PC-9 (cell line): ENCODE measurements around the gene ADSL. TPM values are rescaled to one million over a fixed set of nuclear protein-coding genes. Genes with fewer than 3 reads are reported as not detected.
A peak's percentile ranks its signal among the peaks of the same experiment; 100 is the strongest.

Experiments
- BruUV-seq: library from RNA; stranded (reverse); fragments of 400-500 nt; replicated peaks from 2 replicates; lab custom pipeline; 2021; lab: Mats Ljungman, UMichigan
- CTCF ChIA-PET: fragments of 300-600 bp; sonication (Branson Sonifier 250); formaldehyde crosslinking; loops from one replicate; lab custom pipeline; 2022; ENCODE audit warnings: antibody characterized with exemption; lab: Charles Lee
- POLR2A ChIA-PET: fragments of 300-600 bp; sonication (Branson Sonifier 250); formaldehyde crosslinking; loops from one replicate; lab custom pipeline; 2022; ENCODE audit warnings: antibody characterized with exemption; ENCODE audit not compliant: unreplicated experiment; lab: Charles Lee
- DNase-seq, 2 experiments: peaks; one replicate each; pipeline versions ENCODE4 v3.0.0 to v3.0.0-alpha.2; 2015 to 2022; ENCODE audit warnings: mixed read lengths in 1 of 2
- H2AFZ ChIP-seq: fragments of 200-600 bp; sonication (generic); 2 replicates; pipeline ENCODE4 v1.8.1; 2017; ENCODE audit warnings: antibody characterized with exemption
- H3F3A ChIP-seq: fragments of 200-600 bp; sonication (generic); 2 replicates; pipeline ENCODE4 v1.8.1; 2017; ENCODE audit warnings: antibody characterized with exemption, mild to moderate bottlenecking, low read depth; ENCODE audit not compliant: insufficient read depth
- H3K27ac ChIP-seq: fragments of 200-600 bp; sonication (generic); 2 replicates; pipeline ENCODE4 v1.6.1; 2016; ENCODE audit warnings: mixed run types
- H3K27me3 ChIP-seq: fragments of 200-600 bp; sonication (generic); 2 replicates; pipeline ENCODE4 v1.6.1; 2016; ENCODE audit warnings: low read depth, mixed run types; ENCODE audit not compliant: insufficient read depth
- H3K36me3 ChIP-seq: fragments of 200-600 bp; sonication (generic); 2 replicates; pipeline ENCODE4 v1.6.1; 2016; ENCODE audit warnings: low read depth, mixed run types
- H3K4me1 ChIP-seq: fragments of 200-600 bp; sonication (generic); replicated peaks from 2 replicates; pipeline ENCODE4 v1.6.1; 2016; ENCODE audit warnings: mixed run types; ENCODE audit not compliant: insufficient read depth
- H3K4me2 ChIP-seq: fragments of 200-600 bp; sonication (generic); 2 replicates; pipeline ENCODE4 v1.6.1; 2017; ENCODE audit warnings: mixed run types
- H3K4me3 ChIP-seq: fragments of 200-600 bp; sonication (generic); 2 replicates; pipeline ENCODE4 v1.6.1; 2016; ENCODE audit warnings: mixed run types
- H3K79me2 ChIP-seq: fragments of 200-600 bp; sonication (generic); 2 replicates; pipeline ENCODE4 v1.6.1; 2017; ENCODE audit warnings: low read depth, mixed run types
- H3K9me2 ChIP-seq: fragments of 200-600 bp; sonication (generic); 2 replicates; pipeline ENCODE4 v1.8.1; 2017; ENCODE audit warnings: mild to moderate bottlenecking; ENCODE audit not compliant: insufficient read depth
- H3K9me3 ChIP-seq: fragments of 200-600 bp; sonication (generic); 2 replicates; pipeline ENCODE4 v1.8.1; 2016; ENCODE audit warnings: low read depth; ENCODE audit not compliant: insufficient read depth
- H4K20me1 ChIP-seq: fragments of 200-600 bp; sonication (generic); 2 replicates; pipeline ENCODE4 v1.8.1; 2017; ENCODE audit not compliant: insufficient read depth
- CTCF ChIP-seq: fragments of 200-600 bp; sonication (generic); conservative IDR thresholded peaks from 2 replicates; pipeline ENCODE4 v1.6.1; 2017; ENCODE audit warnings: mixed run types, antibody characterized with exemption, mild to moderate bottlenecking, moderate library complexity
- EZH2 ChIP-seq: fragments of 200-600 bp; sonication (generic); IDR thresholded peaks from 2 replicates; pipeline ENCODE4 v1.8.0; 2017; ENCODE audit warnings: antibody characterized with exemption, low read depth
- intact Hi-C: fragments of 100-400 bp; cut with micrococcal nuclease; formaldehyde crosslinking; loops from one replicate; pipeline ENCODE4 v1.10.0; 2022; ENCODE audit not compliant: unreplicated experiment
- total RNA-seq: library from RNA; stranded (reverse); gene quantifications from 2 replicates; pipeline ENCODE4 v1.2.3, GENCODE V29; 2021

Gene ADSL
- total RNA-seq, 1 experiment from 2014 or later, result 56.2 TPM

- peaks cover 66% of the 10 kb centered on the region for H3K36me3 ChIP-seq
- no peaks in the 10 kb centered on the region for H3K27me3 ChIP-seq
- H3K9me3 ChIP-seq, result no peaks in the 10 kb centered on the region
- no peak overlapping the region for H3K27ac ChIP-seq
- H3K4me2 ChIP-seq, result no peak overlapping the region
- no peak for DNase-seq
- CTCF ChIA-PET, result no interaction called here
- peaks cover 37% of the 10 kb centered on the region for H3F3A ChIP-seq
- H4K20me1 ChIP-seq, result no peaks in the 10 kb centered on the region
- no peak overlapping the region for H3K4me3 ChIP-seq
- no peak overlapping the region for H2AFZ ChIP-seq
- no peaks in the 10 kb centered on the region for H3K4me1 ChIP-seq
- no peaks in the 10 kb centered on the region for H3K9me2 ChIP-seq
- H3K79me2 ChIP-seq, result no peaks in the 10 kb centered on the region
- TF ChIP-seq CTCF (no peak), EZH2 (no peak)
- intact Hi-C loops, result no loop called here
- BruUV-seq, result no TSS peak
- POLR2A ChIA-PET, result no interaction called here
Observed at GRCh38 chr22:40364431-40364830, 18.1 kb downstream of the ADSL start.

- no peaks in the 10 kb centered on the region for H4K20me1 ChIP-seq
- H3K27me3 ChIP-seq, result no peaks in the 10 kb centered on the region
- no peaks in the 10 kb centered on the region for H3K9me2 ChIP-seq
- peaks cover 46% of the 10 kb centered on the region for H3F3A ChIP-seq
- H3K4me2 ChIP-seq, result no peak overlapping the region
- H3K36me3 ChIP-seq, result peaks cover 52% of the 10 kb centered on the region
- no peak for DNase-seq
- intact Hi-C loops, result no loop called here
- TF ChIP-seq CTCF (no peak), EZH2 (no peak)
- H3K79me2 ChIP-seq, result peaks cover 2% of the 10 kb centered on the region
- H3K4me1 ChIP-seq, result no peaks in the 10 kb centered on the region
- ChIA-PET POLR2A (no interaction called here), CTCF (no interaction called here)
- no peak overlapping the region for H3K27ac ChIP-seq
- no peak overlapping the region for H3K4me3 ChIP-seq
- H2AFZ ChIP-seq, result no peak overlapping the region
- no TSS peak for BruUV-seq
- H3K9me3 ChIP-seq, result no peaks in the 10 kb centered on the region
Observed at GRCh38 chr22:40366068-40366467, 19.8 kb downstream of the ADSL start.

GRCh38 chr22:40367342-40367741 is 21.0 kb downstream of the ADSL start:
- H3K4me3 ChIP-seq, result no peak overlapping the region
- H3K9me2 ChIP-seq, result no peaks in the 10 kb centered on the region
- CTCF ChIA-PET, result no interaction called here
- H3K4me1 ChIP-seq, result peaks cover 7% of the 10 kb centered on the region; the same call in 1 of the 2 replicates
- POLR2A ChIA-PET, result no interaction called here
- no peaks in the 10 kb centered on the region for H3K27me3 ChIP-seq
- no peak for TF ChIP-seq EZH2
- no peak overlapping the region for H3K4me2 ChIP-seq
- H2AFZ ChIP-seq, result no peak overlapping the region
- H3K36me3 ChIP-seq, result peaks cover 39% of the 10 kb centered on the region
- no peaks in the 10 kb centered on the region for H3K9me3 ChIP-seq
- H3K27ac ChIP-seq, result no peak overlapping the region
- H3F3A ChIP-seq, result peaks cover 46% of the 10 kb centered on the region
- DNase-seq, result no peak
- no TSS peak for BruUV-seq
- intact Hi-C loops, result no loop called here
- no peaks in the 10 kb centered on the region for H4K20me1 ChIP-seq
- H3K79me2 ChIP-seq, result peaks cover 14% of the 10 kb centered on the region

GRCh38 chr22:40368016-40368415 is 21.7 kb downstream of the ADSL start:
- ChIA-PET POLR2A (interaction anchor here (0.6 kb wide), 1 partner anchor 22 kb away, joined by 49 read pairs; no protein-coding TSS in a partner anchor), CTCF (no interaction called here)
- H4K20me1 ChIP-seq, result no peaks in the 10 kb centered on the region
- H3K9me3 ChIP-seq, result no peaks in the 10 kb centered on the region
- no peak overlapping the region for H2AFZ ChIP-seq
- H3K4me3 ChIP-seq, result no peak overlapping the region
- H3K9me2 ChIP-seq, result no peaks in the 10 kb centered on the region
- peaks cover 51% of the 10 kb centered on the region for H3F3A ChIP-seq
- H3K27me3 ChIP-seq, result no peaks in the 10 kb centered on the region
- no peak overlapping the region for H3K4me2 ChIP-seq
- no TSS peak for BruUV-seq
- intact Hi-C loops, result no loop called here
- peaks cover 21% of the 10 kb centered on the region for H3K79me2 ChIP-seq
- peaks cover 33% of the 10 kb centered on the region for H3K36me3 ChIP-seq
- no peak for TF ChIP-seq CTCF
- no peak for TF ChIP-seq EZH2
- H3K27ac ChIP-seq, result 0 out of 2 replicates have a peak overlapping the region, but pooled peaks have one; percentile 33
- peaks cover 11% of the 10 kb centered on the region; the same call in 1 of the 2 replicates for H3K4me1 ChIP-seq
- DNase-seq, result no peak
